ENCODE measurements around the gene TOPBP1. TPM values are rescaled to one million over a fixed set of nuclear protein-coding genes. Genes with fewer than 3 reads are reported as not detected.

TOPBP1 gene
- total RNA-seq, 2 experiments from 2014 or later = 131 to 139 TPM

GRCh38 chr3:133655731-133656515 lies 5.8 kb downstream of the TOPBP1 start:
- Histone ChIP-seq H3K9me2 (ENCODE audit: insufficient read depth, low read length) (no peaks in the 10 kb centered on the region), H3K4me1 (ENCODE audit: insufficient read depth, low read length, poor library complexity, severe bottlenecking) (peaks cover 24% of the 10 kb centered on the region), H3K4me3 (ENCODE audit: low read depth, low read length, poor library complexity, severe bottlenecking) (no peak overlapping the region), H3K9me3 (ENCODE audit: low read length) (no peaks in the 10 kb centered on the region), H4K20me1 (ENCODE audit: insufficient read depth, low read length) (peaks cover 14% of the 10 kb centered on the region; the same call in 1 of the 2 replicates), H3K27ac (ENCODE audit: low read depth, low read length, poor library complexity, severe bottlenecking) (no peak overlapping the region), H3K4me2 (ENCODE audit: low read length) (no peak overlapping the region), H3K36me3 (ENCODE audit: insufficient read depth, low read length) (peaks cover 96% of the 10 kb centered on the region), H3K79me2 (ENCODE audit: insufficient read depth, low read depth, low read length) (peaks cover 38% of the 10 kb centered on the region), H2AFZ (ENCODE audit: low read length) (no peak overlapping the region)
- TF ChIP-seq EZH2phosphoT487 (IDR thresholded peaks at IDR 0.05; ENCODE audit: borderline replicate concordance, low read depth, low read length) (no peak), CTCF (conservative IDR thresholded peaks at IDR 0.05; ENCODE audit: low read length) (no peak)
- no peak for DNase-seq (ENCODE audit: low spot score)
- POLR2A ChIA-PET = interaction anchor here (0.6 kb wide), 1 partner anchor 148 kb away, joined by 6 read pairs; no protein-coding TSS in a partner anchor
- no TSS peak for BruUV-seq (replicated peaks)
- CTCF ChIA-PET (ENCODE audit: unreplicated experiment) = interaction anchor here (0.5 kb wide), 1 partner anchor 232 kb away, joined by 8 read pairs; no protein-coding TSS in a partner anchor
- intact Hi-C loops (cut with micrococcal nuclease; ENCODE audit: unreplicated experiment) = loop anchor here (5.0 kb wide), 1 partner anchor 49 kb away; no protein-coding TSS in a partner anchor

DNA sequence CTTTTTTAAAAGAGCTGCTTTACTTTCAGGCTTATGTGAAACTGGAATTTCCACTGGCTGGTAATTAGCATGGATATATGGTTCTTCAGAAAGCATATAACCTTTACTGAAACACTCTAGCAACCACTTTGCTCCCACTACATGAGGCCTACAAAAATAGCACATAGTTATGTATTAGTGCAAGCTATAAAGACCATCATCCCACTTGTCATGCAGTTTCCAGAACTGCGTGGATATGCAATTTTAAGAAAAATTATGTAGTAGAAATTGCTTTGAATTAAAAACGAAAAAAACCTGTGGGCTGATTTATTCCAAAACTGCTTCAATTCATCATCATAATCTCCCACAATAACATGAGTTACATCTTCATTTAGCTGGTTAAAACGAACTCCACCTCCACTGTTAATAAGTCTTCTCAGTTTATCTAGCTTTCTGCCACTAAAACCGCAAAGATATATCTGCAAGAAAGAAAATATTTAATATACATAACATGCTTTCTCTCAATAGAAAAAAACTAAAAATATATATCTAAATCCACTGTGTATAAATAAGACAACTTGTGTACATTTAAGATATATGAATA lies 12.2 kb downstream of the TOPBP1 start:
- CTCF ChIA-PET (ENCODE audit: unreplicated experiment) = no interaction called here
- Histone ChIP-seq H3K27ac (ENCODE audit: low read depth, low read length, poor library complexity, severe bottlenecking) (no peak overlapping the region), H3K9me3 (ENCODE audit: low read length) (no peaks in the 10 kb centered on the region), H2AFZ (ENCODE audit: low read length) (no peak overlapping the region), H3K79me2 (ENCODE audit: insufficient read depth, low read depth, low read length) (peaks cover 14% of the 10 kb centered on the region), H3K4me2 (ENCODE audit: low read length) (no peak overlapping the region), H3K4me3 (ENCODE audit: low read depth, low read length, poor library complexity, severe bottlenecking) (no peak overlapping the region), H3K4me1 (ENCODE audit: insufficient read depth, low read length, poor library complexity, severe bottlenecking) (no peaks in the 10 kb centered on the region), H4K20me1 (ENCODE audit: insufficient read depth, low read length) (no peaks in the 10 kb centered on the region), H3K36me3 (ENCODE audit: insufficient read depth, low read length) (peaks cover 99% of the 10 kb centered on the region), H3K9me2 (ENCODE audit: insufficient read depth, low read length) (no peaks in the 10 kb centered on the region)
- TSS peak; percentile 4 for BruUV-seq (replicated peaks)
- POLR2A ChIA-PET = interaction anchor here (0.7 to 1.4 kb wide), 3 partner anchors 17 to 54 kb away, joined by 3 to 5 read pairs (median 4); no protein-coding TSS in a partner anchor
- TF ChIP-seq CTCF (conservative IDR thresholded peaks at IDR 0.05; ENCODE audit: low read length) = no peak
- TF ChIP-seq EZH2phosphoT487 (IDR thresholded peaks at IDR 0.05; ENCODE audit: borderline replicate concordance, low read depth, low read length) = no peak
- intact Hi-C loops (cut with micrococcal nuclease; ENCODE audit: unreplicated experiment) = no loop called here
- no peak for DNase-seq (ENCODE audit: low spot score)

Measured in OCI-LY7 (cell line).